HepG2 (cell line): ENCODE measurements around the gene CORO1C. TPM values are rescaled to one million over a fixed set of nuclear protein-coding genes. Genes with fewer than 3 reads are reported as not detected.

ENCODE experiments used
- ATF4 ChIP-seq, 2 experiments: fragments of 450-650 bp in 1 of 2; sonication (generic) in 1 of 2; formaldehyde crosslinking; IDR thresholded peaks; 2 replicates each; pipeline versions ENCODE4 v1.5.0 to v1.8.0; 2020 to 2022; ENCODE audit warnings: mild to moderate bottlenecking in 1 of 2, missing genetic modification reagents in 1 of 2
- EED ChIP-seq: sonication (generic); formaldehyde crosslinking; IDR thresholded peaks from 2 replicates; pipeline ENCODE4 v1.5.0; 2020; ENCODE audit warnings: mild to moderate bottlenecking, missing genetic modification reagents
- FOXK1 ChIP-seq: sonication (generic); formaldehyde crosslinking; IDR thresholded peaks from 2 replicates; pipeline ENCODE4 v1.4.0; 2020; ENCODE audit warnings: low read depth, missing genetic modification reagents, borderline replicate concordance
- HOXA9 ChIP-seq: sonication (generic); formaldehyde crosslinking; IDR thresholded peaks from 2 replicates; pipeline ENCODE4 v1.8.1; 2022; ENCODE audit warnings: missing genetic modification reagents, mild to moderate bottlenecking, moderate library complexity, borderline replicate concordance
- ISX ChIP-seq: sonication (generic); formaldehyde crosslinking; conservative IDR thresholded peaks from 2 replicates; pipeline ENCODE4 v1.5.0; 2020; ENCODE audit warnings: missing genetic modification reagents
- MAF1 ChIP-seq: sonication (generic); formaldehyde crosslinking; IDR thresholded peaks from 2 replicates; pipeline ENCODE4 v1.5.0; 2020; ENCODE audit warnings: missing genetic modification reagents, borderline replicate concordance
- SP1 ChIP-seq, 2 experiments: fragments of 450-650 bp in 1 of 2; sonication (generic) in 1 of 2; formaldehyde crosslinking in 1 of 2; IDR thresholded peaks; 2 replicates each; pipeline versions ENCODE4 v1.4.0 to v1.6.1; 2016 to 2020; ENCODE audit warnings: missing genetic modification reagents in 1 of 2
- SP5 ChIP-seq: IDR thresholded peaks from 2 replicates; pipeline ENCODE4 v1.6.1; 2016; ENCODE audit warnings: low read depth, borderline replicate concordance
- ZNF44 ChIP-seq: sonication (generic); formaldehyde crosslinking; IDR thresholded peaks from 2 replicates; pipeline ENCODE4 v1.5.1; 2020; ENCODE audit warnings: mild to moderate bottlenecking, missing genetic modification reagents
- ZNF547 ChIP-seq: sonication (generic); formaldehyde crosslinking; IDR thresholded peaks from 2 replicates; pipeline ENCODE4 v1.5.1; 2020; ENCODE audit warnings: mild to moderate bottlenecking, missing genetic modification reagents
- ZNF564 ChIP-seq: sonication (generic); formaldehyde crosslinking; IDR thresholded peaks from 2 replicates; pipeline ENCODE4 v1.8.1; 2023; ENCODE audit warnings: mild to moderate bottlenecking, missing genetic modification reagents
- ZNF724P ChIP-seq: sonication (generic); formaldehyde crosslinking; IDR thresholded peaks from 2 replicates; pipeline ENCODE4 v1.8.0; 2022; ENCODE audit warnings: missing genetic modification reagents, borderline replicate concordance
- ZNF747 ChIP-seq: sonication (generic); formaldehyde crosslinking; IDR thresholded peaks from 2 replicates; pipeline ENCODE4 v1.8.1; 2023; ENCODE audit warnings: missing genetic modification reagents, mild to moderate bottlenecking, borderline replicate concordance
- ZNF766 ChIP-seq: sonication (generic); formaldehyde crosslinking; IDR thresholded peaks from 2 replicates; pipeline ENCODE4 v1.5.0; 2020; ENCODE audit warnings: missing genetic modification reagents, borderline replicate concordance
- ZSCAN25 ChIP-seq: sonication (generic); formaldehyde crosslinking; IDR thresholded peaks from 2 replicates; pipeline ENCODE4 v1.8.0; 2022; ENCODE audit warnings: mild to moderate bottlenecking, missing genetic modification reagents
- polyA plus RNA-seq, 8 experiments: library from polyadenylated mRNA; depleted of rRNA in 3 of 8; stranded (reverse) in 7 of 8; unstranded in 1 of 8; fragments of >200 nt; fragmentation: Illumina TruSeq in 4 of 8; extraction: Trizol in 4 of 8; gene quantifications; 2 replicates each; pipeline versions ENCODE4 v1.2.1 to v1.2.3, GENCODE V29; 2011 to 2016; ENCODE audit warnings: low read depth in 4 of 8, missing spikeins in 1 of 8, mixed read lengths in 1 of 8; ENCODE audit not compliant: insufficient read depth in 1 of 8
- total RNA-seq, 5 experiments: library from RNA; depleted of rRNA; stranded (reverse); fragments of >200 nt; fragmentation: Illumina TruSeq; extraction: Trizol; gene quantifications; 2 replicates each; pipeline ENCODE4 v1.2.3, GENCODE V29; 2016; ENCODE audit warnings: low read depth in 1 of 5
- TF ChIP-seq, protein P1 (sequence below): sonication (generic); formaldehyde crosslinking; IDR thresholded peaks from 2 replicates; pipeline ENCODE4 v1.4.0; 2020; ENCODE audit warnings: missing genetic modification reagents
- TF ChIP-seq, protein P2 (sequence below): sonication (generic); formaldehyde crosslinking; IDR thresholded peaks from 2 replicates; pipeline ENCODE4 v1.4.0; 2020; ENCODE audit warnings: missing genetic modification reagents
- TF ChIP-seq, protein P3 (sequence below): sonication (generic); formaldehyde crosslinking; IDR thresholded peaks from 2 replicates; pipeline ENCODE4 v1.4.0; 2020; ENCODE audit warnings: missing genetic modification reagents
- TF ChIP-seq, protein P4 (sequence below): sonication (generic); formaldehyde crosslinking; IDR thresholded peaks from 2 replicates; pipeline ENCODE4 v1.5.0; 2020; ENCODE audit warnings: missing genetic modification reagents, mild to moderate bottlenecking, borderline replicate concordance

CORO1C gene
- total and polyA plus RNA-seq, 2 of the 13 experiments (the other 11 are each of a cell fraction or from before 2014, with no cell fraction given): 73.7 to 131 TPM

DNA sequence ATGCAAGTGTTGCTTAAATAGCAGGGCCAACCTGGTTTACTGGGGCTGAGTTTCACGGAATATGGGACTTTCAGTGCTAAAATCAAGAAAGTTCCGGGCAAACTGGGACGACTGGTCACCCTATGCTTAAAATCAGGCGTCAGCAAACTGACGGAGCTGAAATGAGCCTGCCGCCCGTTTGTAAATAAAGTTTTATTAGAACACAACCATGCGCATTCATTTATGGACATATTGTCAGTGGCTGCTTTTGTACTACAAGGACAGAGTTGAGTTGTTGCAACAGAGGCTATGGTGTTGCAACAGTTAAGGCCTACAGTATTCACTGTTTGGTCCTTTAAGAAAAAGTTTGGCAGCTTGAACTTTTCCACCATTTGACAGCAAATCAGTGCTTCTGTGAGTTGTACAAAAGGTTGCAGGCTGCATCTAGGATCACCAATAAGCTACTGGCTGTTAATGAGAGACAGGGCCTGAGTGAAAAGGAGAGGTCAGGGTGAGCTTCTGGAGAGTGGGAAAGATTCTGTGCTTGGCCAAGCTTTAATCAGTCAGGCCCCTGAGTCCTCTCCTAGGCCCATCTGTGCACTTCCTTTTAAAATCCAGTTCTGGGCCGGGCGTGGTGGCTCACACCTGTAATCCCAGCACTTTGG, 111.0 kb downstream of the CORO1C start (continued):
- TF ChIP-seq ISX (CRISPR knock-in tag) (no peak), MAF1 (CRISPR knock-in tag) (no peak), HOXA9 (CRISPR knock-in tag) (no peak), ZNF724P (CRISPR knock-in tag) (no peak), ZSCAN25 (CRISPR knock-in tag) (no peak), ATF4 (CRISPR knock-in tag; IDR thresholded peaks at IDR 0.05) (peak in 1 of 2 experiments; percentile 96; a peak in 2 of 4 replicates), FOXK1 (peak; percentile 63; the same call in 1 of the 2 replicates), SP5 (CRISPR knock-in tag) (no peak), ZNF547 (no peak), EED (CRISPR knock-in tag) (no peak), ZNF564 (CRISPR knock-in tag) (no peak), ZNF44 (CRISPR knock-in tag) (no peak), SP1 (IDR thresholded peaks at IDR 0.05) (no peak), SP1 (CRISPR knock-in tag; IDR thresholded peaks at IDR 0.05) (0 out of 2 replicates have a peak, but pooled peaks have one; percentile 16), ZNF747 (CRISPR knock-in tag) (no peak), ZNF766 (no peak)
- TF ChIP-seq, protein P1, sequence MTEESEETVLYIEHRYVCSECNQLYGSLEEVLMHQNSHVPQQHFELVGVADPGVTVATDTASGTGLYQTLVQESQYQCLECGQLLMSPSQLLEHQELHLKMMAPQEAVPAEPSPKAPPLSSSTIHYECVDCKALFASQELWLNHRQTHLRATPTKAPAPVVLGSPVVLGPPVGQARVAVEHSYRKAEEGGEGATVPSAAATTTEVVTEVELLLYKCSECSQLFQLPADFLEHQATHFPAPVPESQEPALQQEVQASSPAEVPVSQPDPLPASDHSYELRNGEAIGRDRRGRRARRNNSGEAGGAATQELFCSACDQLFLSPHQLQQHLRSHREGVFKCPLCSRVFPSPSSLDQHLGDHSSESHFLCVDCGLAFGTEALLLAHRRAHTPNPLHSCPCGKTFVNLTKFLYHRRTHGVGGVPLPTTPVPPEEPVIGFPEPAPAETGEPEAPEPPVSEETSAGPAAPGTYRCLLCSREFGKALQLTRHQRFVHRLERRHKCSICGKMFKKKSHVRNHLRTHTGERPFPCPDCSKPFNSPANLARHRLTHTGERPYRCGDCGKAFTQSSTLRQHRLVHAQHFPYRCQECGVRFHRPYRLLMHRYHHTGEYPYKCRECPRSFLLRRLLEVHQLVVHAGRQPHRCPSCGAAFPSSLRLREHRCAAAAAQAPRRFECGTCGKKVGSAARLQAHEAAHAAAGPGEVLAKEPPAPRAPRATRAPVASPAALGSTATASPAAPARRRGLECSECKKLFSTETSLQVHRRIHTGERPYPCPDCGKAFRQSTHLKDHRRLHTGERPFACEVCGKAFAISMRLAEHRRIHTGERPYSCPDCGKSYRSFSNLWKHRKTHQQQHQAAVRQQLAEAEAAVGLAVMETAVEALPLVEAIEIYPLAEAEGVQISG: peak; percentile 21; the same call in 1 of the 2 replicates
- TF ChIP-seq, protein P2, sequence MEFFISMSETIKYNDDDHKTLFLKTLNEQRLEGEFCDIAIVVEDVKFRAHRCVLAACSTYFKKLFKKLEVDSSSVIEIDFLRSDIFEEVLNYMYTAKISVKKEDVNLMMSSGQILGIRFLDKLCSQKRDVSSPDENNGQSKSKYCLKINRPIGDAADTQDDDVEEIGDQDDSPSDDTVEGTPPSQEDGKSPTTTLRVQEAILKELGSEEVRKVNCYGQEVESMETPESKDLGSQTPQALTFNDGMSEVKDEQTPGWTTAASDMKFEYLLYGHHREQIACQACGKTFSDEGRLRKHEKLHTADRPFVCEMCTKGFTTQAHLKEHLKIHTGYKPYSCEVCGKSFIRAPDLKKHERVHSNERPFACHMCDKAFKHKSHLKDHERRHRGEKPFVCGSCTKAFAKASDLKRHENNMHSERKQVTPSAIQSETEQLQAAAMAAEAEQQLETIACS: no peak
- TF ChIP-seq, protein P3, sequence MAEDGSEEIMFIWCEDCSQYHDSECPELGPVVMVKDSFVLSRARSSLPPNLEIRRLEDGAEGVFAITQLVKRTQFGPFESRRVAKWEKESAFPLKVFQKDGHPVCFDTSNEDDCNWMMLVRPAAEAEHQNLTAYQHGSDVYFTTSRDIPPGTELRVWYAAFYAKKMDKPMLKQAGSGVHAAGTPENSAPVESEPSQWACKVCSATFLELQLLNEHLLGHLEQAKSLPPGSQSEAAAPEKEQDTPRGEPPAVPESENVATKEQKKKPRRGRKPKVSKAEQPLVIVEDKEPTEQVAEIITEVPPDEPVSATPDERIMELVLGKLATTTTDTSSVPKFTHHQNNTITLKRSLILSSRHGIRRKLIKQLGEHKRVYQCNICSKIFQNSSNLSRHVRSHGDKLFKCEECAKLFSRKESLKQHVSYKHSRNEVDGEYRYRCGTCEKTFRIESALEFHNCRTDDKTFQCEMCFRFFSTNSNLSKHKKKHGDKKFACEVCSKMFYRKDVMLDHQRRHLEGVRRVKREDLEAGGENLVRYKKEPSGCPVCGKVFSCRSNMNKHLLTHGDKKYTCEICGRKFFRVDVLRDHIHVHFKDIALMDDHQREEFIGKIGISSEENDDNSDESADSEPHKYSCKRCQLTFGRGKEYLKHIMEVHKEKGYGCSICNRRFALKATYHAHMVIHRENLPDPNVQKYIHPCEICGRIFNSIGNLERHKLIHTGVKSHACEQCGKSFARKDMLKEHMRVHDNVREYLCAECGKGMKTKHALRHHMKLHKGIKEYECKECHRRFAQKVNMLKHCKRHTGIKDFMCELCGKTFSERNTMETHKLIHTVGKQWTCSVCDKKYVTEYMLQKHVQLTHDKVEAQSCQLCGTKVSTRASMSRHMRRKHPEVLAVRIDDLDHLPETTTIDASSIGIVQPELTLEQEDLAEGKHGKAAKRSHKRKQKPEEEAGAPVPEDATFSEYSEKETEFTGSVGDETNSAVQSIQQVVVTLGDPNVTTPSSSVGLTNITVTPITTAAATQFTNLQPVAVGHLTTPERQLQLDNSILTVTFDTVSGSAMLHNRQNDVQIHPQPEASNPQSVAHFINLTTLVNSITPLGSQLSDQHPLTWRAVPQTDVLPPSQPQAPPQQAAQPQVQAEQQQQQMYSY: no peak
- TF ChIP-seq, protein P4, sequence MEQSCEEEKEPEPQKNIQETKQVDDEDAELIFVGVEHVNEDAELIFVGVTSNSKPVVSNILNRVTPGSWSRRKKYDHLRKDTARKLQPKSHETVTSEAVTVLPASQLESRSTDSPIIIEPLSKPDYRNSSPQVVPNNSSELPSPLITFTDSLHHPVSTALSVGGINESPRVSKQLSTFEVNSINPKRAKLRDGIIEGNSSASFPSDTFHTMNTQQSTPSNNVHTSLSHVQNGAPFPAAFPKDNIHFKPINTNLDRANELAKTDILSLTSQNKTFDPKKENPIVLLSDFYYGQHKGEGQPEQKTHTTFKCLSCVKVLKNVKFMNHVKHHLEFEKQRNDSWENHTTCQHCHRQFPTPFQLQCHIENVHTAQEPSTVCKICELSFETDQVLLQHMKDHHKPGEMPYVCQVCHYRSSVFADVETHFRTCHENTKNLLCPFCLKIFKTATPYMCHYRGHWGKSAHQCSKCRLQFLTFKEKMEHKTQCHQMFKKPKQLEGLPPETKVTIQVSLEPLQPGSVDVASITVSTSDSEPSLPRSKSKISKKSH (CRISPR knock-in tag): no peak
